ENCODE results near the gene ATP8A1. TPM values are rescaled to one million over a fixed set of nuclear protein-coding genes. Genes with fewer than 3 reads are reported as not detected.

ATP8A1 gene
- total RNA-seq, 1 donor from 2014 or later = 13.7 TPM

DNA sequence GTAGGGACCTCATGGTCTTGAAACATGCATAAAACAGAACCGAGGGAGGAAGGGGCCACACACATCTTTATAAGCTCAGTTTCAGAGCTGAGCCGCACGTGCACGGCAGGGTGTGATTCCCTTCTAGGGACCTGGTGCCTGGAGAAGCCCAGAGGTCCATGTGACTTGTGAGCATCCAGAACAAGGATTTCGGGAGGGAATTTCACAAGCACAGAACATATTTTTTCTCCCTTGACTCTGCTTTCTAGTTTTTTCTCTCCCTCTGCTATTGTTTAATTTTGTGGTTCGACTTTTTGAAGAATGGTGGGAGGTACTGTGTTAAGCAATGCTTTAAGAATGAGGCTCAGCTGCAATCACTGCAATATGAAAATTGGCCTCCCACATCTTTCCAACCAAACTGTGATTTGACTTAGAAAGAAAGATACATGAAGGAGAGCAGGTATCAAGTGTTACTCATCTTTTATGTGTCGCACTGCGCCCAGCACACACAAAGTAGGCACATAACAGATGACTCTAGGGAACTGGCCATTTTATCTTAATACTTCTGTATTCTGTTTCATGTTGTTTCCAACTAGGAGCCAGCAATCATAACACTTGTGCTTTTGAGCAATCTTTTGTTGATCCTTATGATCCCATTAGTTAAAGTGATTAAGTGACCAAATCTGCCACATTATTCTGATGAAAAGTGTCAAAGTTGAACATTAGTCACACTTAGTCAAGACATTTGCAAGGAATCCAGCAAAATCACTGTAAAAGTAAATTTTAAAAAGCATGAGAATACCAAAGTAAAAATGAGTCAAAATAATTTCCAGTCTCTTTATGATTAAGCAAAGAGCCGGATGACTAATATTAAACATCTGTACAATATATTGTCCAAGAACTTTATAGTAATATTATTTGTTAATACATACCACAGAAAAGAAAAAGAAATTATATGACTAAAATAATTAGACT, 173.2 kb downstream of the ATP8A1 start:
- Mint-ChIP-seq H3K27ac (no peak overlapping the region), H3K27me3 (peaks cover 3% of the 10 kb centered on the region)

DNA sequence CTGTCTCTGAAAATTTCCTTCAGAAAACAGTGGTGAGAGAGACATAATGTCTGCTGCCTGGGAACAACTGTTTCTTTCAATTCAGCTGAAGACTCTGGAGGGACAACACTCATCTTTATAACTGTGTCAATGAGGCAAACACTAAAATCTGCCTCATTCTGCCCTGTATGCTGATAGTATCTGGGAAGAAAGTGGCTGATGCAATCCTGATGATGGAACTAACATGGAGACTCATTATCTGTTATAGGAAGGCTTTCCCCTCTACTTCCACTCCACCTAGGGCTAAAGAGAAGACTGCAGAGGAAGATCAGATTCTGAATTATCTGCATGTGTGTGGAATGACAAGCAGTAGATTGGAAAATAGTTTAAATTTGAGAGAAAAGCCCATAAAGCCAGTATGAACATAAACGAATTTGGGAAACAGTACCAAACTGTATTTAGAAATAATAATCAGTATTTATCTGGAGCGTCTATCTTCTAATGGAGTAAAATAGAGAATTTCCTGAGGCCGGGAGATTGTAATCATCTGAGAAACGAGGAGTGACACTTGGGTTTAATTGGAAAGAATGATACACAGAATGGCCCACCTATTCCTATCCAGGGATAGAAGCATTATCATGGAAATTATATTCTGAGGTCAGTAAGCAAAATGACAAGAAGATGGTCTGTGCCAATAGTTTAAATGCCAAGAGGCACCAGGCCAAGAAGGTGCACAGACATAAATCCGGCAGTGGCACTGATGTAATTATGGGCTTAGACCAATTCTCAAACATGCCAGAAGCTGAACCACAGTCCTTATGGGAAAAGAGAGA, 174.2 kb downstream of the ATP8A1 start:
- Mint-ChIP-seq H3K27me3 (no peaks in the 10 kb centered on the region), H3K27ac (no peak overlapping the region), H3K9me3 (ENCODE audit: low read depth) (no peaks in the 10 kb centered on the region), H3K4me1 (ENCODE audit: low read depth) (peaks cover 4% of the 10 kb centered on the region), H3K36me3 (ENCODE audit: insufficient read depth) (no peaks in the 10 kb centered on the region), H3K4me3 (ENCODE audit: low read depth) (no peak overlapping the region)
- TF ChIP-seq, protein P1, sequence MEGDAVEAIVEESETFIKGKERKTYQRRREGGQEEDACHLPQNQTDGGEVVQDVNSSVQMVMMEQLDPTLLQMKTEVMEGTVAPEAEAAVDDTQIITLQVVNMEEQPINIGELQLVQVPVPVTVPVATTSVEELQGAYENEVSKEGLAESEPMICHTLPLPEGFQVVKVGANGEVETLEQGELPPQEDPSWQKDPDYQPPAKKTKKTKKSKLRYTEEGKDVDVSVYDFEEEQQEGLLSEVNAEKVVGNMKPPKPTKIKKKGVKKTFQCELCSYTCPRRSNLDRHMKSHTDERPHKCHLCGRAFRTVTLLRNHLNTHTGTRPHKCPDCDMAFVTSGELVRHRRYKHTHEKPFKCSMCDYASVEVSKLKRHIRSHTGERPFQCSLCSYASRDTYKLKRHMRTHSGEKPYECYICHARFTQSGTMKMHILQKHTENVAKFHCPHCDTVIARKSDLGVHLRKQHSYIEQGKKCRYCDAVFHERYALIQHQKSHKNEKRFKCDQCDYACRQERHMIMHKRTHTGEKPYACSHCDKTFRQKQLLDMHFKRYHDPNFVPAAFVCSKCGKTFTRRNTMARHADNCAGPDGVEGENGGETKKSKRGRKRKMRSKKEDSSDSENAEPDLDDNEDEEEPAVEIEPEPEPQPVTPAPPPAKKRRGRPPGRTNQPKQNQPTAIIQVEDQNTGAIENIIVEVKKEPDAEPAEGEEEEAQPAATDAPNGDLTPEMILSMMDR (IDR thresholded peaks at IDR 0.05; ENCODE audit: unreplicated experiment) = no peak
- DNase-seq (ENCODE audit: low spot score, unreplicated experiment) = no peak

More for the DNA sequence above, 173.2 kb downstream of the ATP8A1 start:
- H3K36me3 Mint-ChIP-seq (ENCODE audit: insufficient read depth) = no peaks in the 10 kb centered on the region
- H3K4me3 Mint-ChIP-seq (ENCODE audit: low read depth) = no peak overlapping the region
- H3K4me1 Mint-ChIP-seq (ENCODE audit: low read depth) = peaks cover 7% of the 10 kb centered on the region
- TF ChIP-seq, protein P1 (IDR thresholded peaks at IDR 0.05; ENCODE audit: unreplicated experiment) = no peak
- no peak for DNase-seq (ENCODE audit: low spot score, unreplicated experiment)
- no peaks in the 10 kb centered on the region for H3K9me3 Mint-ChIP-seq (ENCODE audit: low read depth)

DNA sequence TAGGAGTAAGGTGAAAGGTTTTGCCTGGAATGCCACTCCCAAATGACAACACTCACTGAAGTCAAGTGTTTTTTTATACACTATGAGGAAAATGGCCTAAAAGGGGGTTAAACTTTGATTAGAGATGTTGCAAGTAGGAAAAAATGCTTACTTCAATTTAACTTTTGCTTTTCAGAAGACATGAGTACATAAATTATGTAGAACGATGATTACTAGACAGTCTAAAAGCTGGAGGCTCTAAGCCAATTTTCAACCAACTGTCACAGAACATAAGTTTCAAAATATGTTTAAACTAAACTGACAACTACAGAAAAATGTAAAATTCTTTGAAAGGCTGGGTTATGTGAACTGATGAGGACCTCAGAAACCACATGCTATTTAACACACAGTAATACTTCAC, 176.2 kb downstream of the ATP8A1 start:
- Mint-ChIP-seq H3K4me1 (ENCODE audit: low read depth) (peaks cover 4% of the 10 kb centered on the region), H3K27ac (no peak overlapping the region), H3K4me3 (ENCODE audit: low read depth) (no peak overlapping the region), H3K9me3 (ENCODE audit: low read depth) (no peaks in the 10 kb centered on the region), H3K36me3 (ENCODE audit: insufficient read depth) (no peaks in the 10 kb centered on the region), H3K27me3 (no peaks in the 10 kb centered on the region)
- TF ChIP-seq, protein P1 (IDR thresholded peaks at IDR 0.05; ENCODE audit: unreplicated experiment) = no peak
- DNase-seq (ENCODE audit: low spot score, unreplicated experiment) = no peak

DNA sequence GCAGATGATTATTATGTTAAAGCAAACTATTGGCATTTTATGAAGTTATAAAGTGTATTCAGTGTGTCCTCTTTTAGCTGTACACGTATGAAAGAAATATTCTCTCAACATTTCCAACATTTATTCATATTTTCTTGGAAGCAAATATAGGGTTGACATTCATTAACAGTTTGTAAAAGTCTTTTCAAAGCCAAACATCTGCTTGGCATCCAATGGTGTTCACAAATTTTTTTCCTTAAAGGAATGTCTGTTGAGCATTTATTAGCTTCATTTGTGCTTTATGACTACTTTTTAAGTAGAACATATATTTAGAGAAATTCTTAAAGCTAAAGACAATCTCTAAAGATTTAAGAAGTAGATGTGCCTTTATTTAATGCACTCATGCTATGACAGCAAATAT, 176.6 kb downstream of the ATP8A1 start:
- Mint-ChIP-seq H3K4me1 (ENCODE audit: low read depth) (peaks cover 2% of the 10 kb centered on the region), H3K36me3 (ENCODE audit: insufficient read depth) (no peaks in the 10 kb centered on the region)
- TF ChIP-seq, protein P1 (IDR thresholded peaks at IDR 0.05; ENCODE audit: unreplicated experiment) = no peak

DNA sequence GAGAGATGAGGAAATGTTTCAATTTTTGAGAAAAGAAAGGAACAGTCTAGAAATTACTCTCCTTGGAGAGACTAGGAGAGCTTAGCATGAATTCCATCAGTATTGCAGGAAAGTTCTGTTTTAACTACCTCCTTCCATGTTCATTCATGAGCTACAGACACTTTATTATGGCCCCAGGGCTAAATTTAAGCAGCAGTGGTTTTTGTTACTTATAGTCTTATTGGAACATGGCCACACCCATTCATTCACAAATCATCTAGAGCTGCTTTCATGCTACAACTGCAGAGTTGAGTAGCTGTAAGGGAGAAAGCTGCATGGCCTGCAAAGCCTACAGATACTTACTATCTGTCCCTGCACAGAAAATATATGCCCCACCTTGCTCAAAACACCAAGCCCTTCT, 178.0 kb downstream of the ATP8A1 start:
- TF ChIP-seq, protein P1 (IDR thresholded peaks at IDR 0.05; ENCODE audit: unreplicated experiment) = no peak
- DNase-seq (ENCODE audit: low spot score, unreplicated experiment) = no peak
- Mint-ChIP-seq H3K9me3 (ENCODE audit: low read depth) (no peaks in the 10 kb centered on the region), H3K36me3 (ENCODE audit: insufficient read depth) (no peaks in the 10 kb centered on the region), H3K4me1 (ENCODE audit: low read depth) (no peaks in the 10 kb centered on the region), H3K27me3 (no peaks in the 10 kb centered on the region), H3K4me3 (ENCODE audit: low read depth) (no peak overlapping the region), H3K27ac (no peak overlapping the region)

More for the DNA sequence above, 176.6 kb downstream of the ATP8A1 start:
- Mint-ChIP-seq H3K4me3 (ENCODE audit: low read depth) (no peak overlapping the region), H3K9me3 (ENCODE audit: low read depth) (no peaks in the 10 kb centered on the region), H3K27ac (no peak overlapping the region), H3K27me3 (no peaks in the 10 kb centered on the region)
- no peak for DNase-seq (ENCODE audit: low spot score, unreplicated experiment)
